Measurements from ENCODE around the gene METTL25. TPM values are rescaled to one million over a fixed set of nuclear protein-coding genes. Genes with fewer than 3 reads are reported as not detected.

The METTL25 gene
- total and polyA plus RNA-seq, 10 of the 15 experiments (the other 5 are each of a cell fraction or from before 2014, with no cell fraction given) = 5.6 to 11.3 (median 8.0) TPM

DNA sequence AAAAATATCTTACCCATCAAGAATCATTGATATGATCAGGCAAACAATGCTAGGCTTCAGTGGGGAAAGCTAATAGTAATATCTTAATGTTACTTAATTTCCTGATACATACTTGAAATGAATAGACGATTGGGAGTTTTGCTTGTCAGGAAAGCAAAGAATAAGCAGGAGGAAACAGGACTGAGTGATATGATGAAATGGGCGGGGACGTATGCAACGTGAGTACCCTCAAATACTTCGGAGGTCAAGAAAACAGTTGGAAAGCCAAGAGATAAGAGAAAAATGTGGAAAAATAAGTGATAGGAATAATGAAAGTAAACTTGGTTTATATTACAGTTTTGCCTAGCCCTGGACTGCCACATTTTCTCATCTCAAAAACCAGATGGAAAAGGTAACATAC, 49.2 kb downstream of the METTL25 start:
- Histone ChIP-seq H3K4me3 (no peak overlapping the region), H3K9me3 (replicated peaks; ENCODE audit: control insufficient read depth, insufficient read depth, low read length) (no peaks in the 10 kb centered on the region), H3K79me2 (ENCODE audit: control insufficient read depth, insufficient read depth, low read length) (no peaks in the 10 kb centered on the region), H3K4me1 (ENCODE audit: control insufficient read depth, insufficient read depth, low read length) (no peaks in the 10 kb centered on the region), H3K4me2 (ENCODE audit: control insufficient read depth, insufficient read depth) (no peak overlapping the region), H3K27me3 (replicated peaks in 1 of 2; ENCODE audit: control insufficient read depth in 2 of 2, insufficient read depth in 2 of 2, low read length in 1 of 2) (no peaks in the 10 kb centered on the region), H3K36me3 (ENCODE audit: control insufficient read depth in 2 of 2, insufficient read depth in 2 of 2, low read length in 1 of 2) (no peaks in the 10 kb centered on the region), H3K27ac (ENCODE audit: control insufficient read depth, insufficient read depth) (no peak overlapping the region), H3K9ac (ENCODE audit: control insufficient read depth, insufficient read depth, low read length) (no peak overlapping the region), H4K20me1 (ENCODE audit: control insufficient read depth, insufficient read depth) (no peaks in the 10 kb centered on the region), H2AFZ (ENCODE audit: control insufficient read depth, low read depth, low read length) (no peak overlapping the region)
- SMC1A ChIA-PET (ENCODE audit: uncharacterized antibody, unreplicated experiment) = no interaction called here
- TF ChIP-seq TAF1 (IDR thresholded peaks at IDR 0.05; ENCODE audit: borderline replicate concordance, low read depth, low read length) = no peak
- TF ChIP-seq SUPT20H (IDR thresholded peaks at IDR 0.05; ENCODE audit: borderline replicate concordance, control insufficient read depth, low read depth, low read length) = no peak
- no peak for TF ChIP-seq RAD21 (IDR thresholded peaks at IDR 0.05; ENCODE audit: insufficient read depth, low read depth, low read length)
- no peak for TF ChIP-seq CREM (IDR thresholded peaks at IDR 0.05; ENCODE audit: low read depth)
- TF ChIP-seq SIN3A (IDR thresholded peaks at IDR 0.05; ENCODE audit: low read depth, low read length) = no peak
- TF ChIP-seq NFYB (IDR thresholded peaks at IDR 0.05; ENCODE audit: insufficient read depth, low read depth, low read length) = no peak
- TF ChIP-seq, protein P1, sequence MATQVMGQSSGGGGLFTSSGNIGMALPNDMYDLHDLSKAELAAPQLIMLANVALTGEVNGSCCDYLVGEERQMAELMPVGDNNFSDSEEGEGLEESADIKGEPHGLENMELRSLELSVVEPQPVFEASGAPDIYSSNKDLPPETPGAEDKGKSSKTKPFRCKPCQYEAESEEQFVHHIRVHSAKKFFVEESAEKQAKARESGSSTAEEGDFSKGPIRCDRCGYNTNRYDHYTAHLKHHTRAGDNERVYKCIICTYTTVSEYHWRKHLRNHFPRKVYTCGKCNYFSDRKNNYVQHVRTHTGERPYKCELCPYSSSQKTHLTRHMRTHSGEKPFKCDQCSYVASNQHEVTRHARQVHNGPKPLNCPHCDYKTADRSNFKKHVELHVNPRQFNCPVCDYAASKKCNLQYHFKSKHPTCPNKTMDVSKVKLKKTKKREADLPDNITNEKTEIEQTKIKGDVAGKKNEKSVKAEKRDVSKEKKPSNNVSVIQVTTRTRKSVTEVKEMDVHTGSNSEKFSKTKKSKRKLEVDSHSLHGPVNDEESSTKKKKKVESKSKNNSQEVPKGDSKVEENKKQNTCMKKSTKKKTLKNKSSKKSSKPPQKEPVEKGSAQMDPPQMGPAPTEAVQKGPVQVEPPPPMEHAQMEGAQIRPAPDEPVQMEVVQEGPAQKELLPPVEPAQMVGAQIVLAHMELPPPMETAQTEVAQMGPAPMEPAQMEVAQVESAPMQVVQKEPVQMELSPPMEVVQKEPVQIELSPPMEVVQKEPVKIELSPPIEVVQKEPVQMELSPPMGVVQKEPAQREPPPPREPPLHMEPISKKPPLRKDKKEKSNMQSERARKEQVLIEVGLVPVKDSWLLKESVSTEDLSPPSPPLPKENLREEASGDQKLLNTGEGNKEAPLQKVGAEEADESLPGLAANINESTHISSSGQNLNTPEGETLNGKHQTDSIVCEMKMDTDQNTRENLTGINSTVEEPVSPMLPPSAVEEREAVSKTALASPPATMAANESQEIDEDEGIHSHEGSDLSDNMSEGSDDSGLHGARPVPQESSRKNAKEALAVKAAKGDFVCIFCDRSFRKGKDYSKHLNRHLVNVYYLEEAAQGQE (IDR thresholded peaks at IDR 0.05; ENCODE audit: low read depth, low read length) = no peak
- no peak for TF ChIP-seq PML (IDR thresholded peaks at IDR 0.05; ENCODE audit: low read length)
- no peak for TF ChIP-seq NFXL1 (IDR thresholded peaks at IDR 0.05; ENCODE audit: borderline replicate concordance)
- TF ChIP-seq NBN (IDR thresholded peaks at IDR 0.05) = no peak
- TF ChIP-seq POLR2A (IDR thresholded peaks at IDR 0.05; ENCODE audit: low read depth, low read length) = no peak
- TF ChIP-seq MEF2B (IDR thresholded peaks at IDR 0.05; ENCODE audit: partially characterized antibody, poor library complexity, severe bottlenecking) = no peak
- no peak for TF ChIP-seq MYC (IDR thresholded peaks at IDR 0.05; ENCODE audit: insufficient read depth, insufficient read length, insufficient replicate concordance, low read length, severe bottlenecking)
- no peak for TF ChIP-seq ETV6 (conservative IDR thresholded peaks at IDR 0.05 in 1 of 2, IDR thresholded peaks at IDR 0.05 in 1 of 2; ENCODE audit: borderline replicate concordance in 1 of 2, low read depth in 1 of 2)
- no peak for TF ChIP-seq TCF3 (IDR thresholded peaks at IDR 0.05; ENCODE audit: borderline replicate concordance, insufficient read depth, low read depth, low read length)
- no peak for TF ChIP-seq RBBP5 (conservative IDR thresholded peaks at IDR 0.05)
- TF ChIP-seq ZNF24 (IDR thresholded peaks at IDR 0.05) = no peak
- TF ChIP-seq, protein P2, sequence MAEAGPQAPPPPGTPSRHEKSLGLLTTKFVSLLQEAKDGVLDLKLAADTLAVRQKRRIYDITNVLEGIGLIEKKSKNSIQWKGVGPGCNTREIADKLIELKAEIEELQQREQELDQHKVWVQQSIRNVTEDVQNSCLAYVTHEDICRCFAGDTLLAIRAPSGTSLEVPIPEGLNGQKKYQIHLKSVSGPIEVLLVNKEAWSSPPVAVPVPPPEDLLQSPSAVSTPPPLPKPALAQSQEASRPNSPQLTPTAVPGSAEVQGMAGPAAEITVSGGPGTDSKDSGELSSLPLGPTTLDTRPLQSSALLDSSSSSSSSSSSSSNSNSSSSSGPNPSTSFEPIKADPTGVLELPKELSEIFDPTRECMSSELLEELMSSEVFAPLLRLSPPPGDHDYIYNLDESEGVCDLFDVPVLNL (IDR thresholded peaks at IDR 0.05; ENCODE audit: low read depth, low read length) = no peak
- FAIRE-seq (no peak), DNase-seq (ENCODE audit: low read depth, low spot score) (no peak), ATAC-seq (no peak)
- in situ Hi-C loops (cut with MboI) (no loop called here), intact Hi-C loops (cut with micrococcal nuclease; ENCODE audit: unreplicated experiment) (no loop called here)
- CTCF ChIA-PET = no interaction called here
- POLR2A ChIA-PET = no interaction called here
- RAD21 ChIA-PET (ENCODE audit: unreplicated experiment) = no interaction called here
- 90% methylated on average over 5 of the region's 5 CpGs for WGBS (ENCODE audit: insufficient coverage, insufficient replicate concordance, low lambda C conversion rate, missing lambda C conversion rate)
- BruUV-seq (replicated peaks) = no TSS peak

Data from GM12878 (cell line).